ENCODE results near the gene PLEKHA7. TPM values are rescaled to one million over a fixed set of nuclear protein-coding genes. Genes with fewer than 3 reads are reported as not detected.

The PLEKHA7 gene
- total RNA-seq, 2 experiments from 2014 or later, result 0.13 TPM; not detected in 1

DNA sequence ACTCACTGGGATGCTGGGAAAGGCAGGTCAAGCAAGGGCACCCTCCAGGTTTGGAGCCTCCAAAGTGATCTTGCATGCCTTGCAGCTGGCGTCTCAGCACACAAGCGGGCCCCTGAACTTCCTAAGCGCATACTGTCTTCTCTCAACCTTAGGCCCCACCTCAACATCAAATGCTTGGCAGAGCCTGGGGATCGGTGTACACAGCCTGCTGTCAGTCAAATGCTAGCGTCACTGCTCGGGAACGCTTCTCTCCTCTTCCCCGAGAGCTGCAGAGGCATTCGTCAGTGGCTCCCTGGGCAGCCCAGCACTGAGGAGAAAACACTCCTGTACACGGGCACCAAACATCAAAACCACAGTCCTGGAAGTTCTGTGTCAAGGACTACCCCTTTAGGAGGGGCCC is 150.8 kb downstream of the PLEKHA7 start:
- no TSS peak for BruUV-seq (replicated peaks)
- H3K9me2 ChIP-seq (ENCODE audit: insufficient read depth, low read length), result no peaks in the 10 kb centered on the region
- CTCF ChIA-PET (ENCODE audit: unreplicated experiment), result no interaction called here
- no peak overlapping the region for H3K4me2 ChIP-seq (ENCODE audit: low read length)
- H3K4me1 ChIP-seq (ENCODE audit: insufficient read depth, low read length, poor library complexity, severe bottlenecking), result no peaks in the 10 kb centered on the region
- no peaks in the 10 kb centered on the region for H3K9me3 ChIP-seq (ENCODE audit: low read length)
- no peak overlapping the region for H3K4me3 ChIP-seq (ENCODE audit: low read depth, low read length, poor library complexity, severe bottlenecking)
- DNase-seq (ENCODE audit: low spot score), result no peak
- no peaks in the 10 kb centered on the region for H3K36me3 ChIP-seq (ENCODE audit: insufficient read depth, low read length)
- no peaks in the 10 kb centered on the region for H3K79me2 ChIP-seq (ENCODE audit: insufficient read depth, low read depth, low read length)
- POLR2A ChIA-PET, result interaction anchor here (0.5 to 0.6 kb wide), 2 partner anchors 21 to 1855 kb away, joined by 3 read pairs; no protein-coding TSS in a partner anchor
- intact Hi-C loops (cut with micrococcal nuclease; ENCODE audit: unreplicated experiment), result no loop called here
- no peak for TF ChIP-seq EZH2phosphoT487 (IDR thresholded peaks at IDR 0.05; ENCODE audit: borderline replicate concordance, low read depth, low read length)
- TF ChIP-seq, protein P1, sequence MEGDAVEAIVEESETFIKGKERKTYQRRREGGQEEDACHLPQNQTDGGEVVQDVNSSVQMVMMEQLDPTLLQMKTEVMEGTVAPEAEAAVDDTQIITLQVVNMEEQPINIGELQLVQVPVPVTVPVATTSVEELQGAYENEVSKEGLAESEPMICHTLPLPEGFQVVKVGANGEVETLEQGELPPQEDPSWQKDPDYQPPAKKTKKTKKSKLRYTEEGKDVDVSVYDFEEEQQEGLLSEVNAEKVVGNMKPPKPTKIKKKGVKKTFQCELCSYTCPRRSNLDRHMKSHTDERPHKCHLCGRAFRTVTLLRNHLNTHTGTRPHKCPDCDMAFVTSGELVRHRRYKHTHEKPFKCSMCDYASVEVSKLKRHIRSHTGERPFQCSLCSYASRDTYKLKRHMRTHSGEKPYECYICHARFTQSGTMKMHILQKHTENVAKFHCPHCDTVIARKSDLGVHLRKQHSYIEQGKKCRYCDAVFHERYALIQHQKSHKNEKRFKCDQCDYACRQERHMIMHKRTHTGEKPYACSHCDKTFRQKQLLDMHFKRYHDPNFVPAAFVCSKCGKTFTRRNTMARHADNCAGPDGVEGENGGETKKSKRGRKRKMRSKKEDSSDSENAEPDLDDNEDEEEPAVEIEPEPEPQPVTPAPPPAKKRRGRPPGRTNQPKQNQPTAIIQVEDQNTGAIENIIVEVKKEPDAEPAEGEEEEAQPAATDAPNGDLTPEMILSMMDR (conservative IDR thresholded peaks at IDR 0.05; ENCODE audit: low read length), result no peak
- no peak overlapping the region for H2AFZ ChIP-seq (ENCODE audit: low read length)
- H3K27ac ChIP-seq (ENCODE audit: low read depth, low read length, poor library complexity, severe bottlenecking), result no peak overlapping the region
- H4K20me1 ChIP-seq (ENCODE audit: insufficient read depth, low read length), result no peaks in the 10 kb centered on the region

DNA sequence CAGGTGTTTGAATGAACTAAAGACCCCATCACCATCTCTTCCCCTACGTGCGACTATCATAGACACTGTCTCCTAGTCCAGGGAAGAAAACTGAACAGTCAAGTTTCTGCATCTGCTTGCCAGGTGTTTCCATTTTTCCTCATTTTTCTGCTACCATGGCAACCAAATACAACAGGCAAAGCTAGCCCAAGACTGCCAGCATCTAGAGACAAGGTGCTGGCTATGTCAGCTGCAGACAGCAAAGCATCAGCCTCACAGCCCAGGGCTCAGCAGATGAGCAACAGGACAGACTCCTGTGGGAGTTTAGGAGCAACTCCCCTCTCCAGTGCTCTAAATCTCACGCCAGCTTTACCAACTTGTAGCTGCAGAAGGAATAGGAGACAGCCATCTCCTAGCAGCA is 151.5 kb downstream of the PLEKHA7 start:
- intact Hi-C loops (cut with micrococcal nuclease; ENCODE audit: unreplicated experiment), result no loop called here
- TF ChIP-seq, protein P1 (conservative IDR thresholded peaks at IDR 0.05; ENCODE audit: low read length), result no peak
- no peak for TF ChIP-seq EZH2phosphoT487 (IDR thresholded peaks at IDR 0.05; ENCODE audit: borderline replicate concordance, low read depth, low read length)
- Histone ChIP-seq H4K20me1 (ENCODE audit: insufficient read depth, low read length) (no peaks in the 10 kb centered on the region), H2AFZ (ENCODE audit: low read length) (no peak overlapping the region), H3K9me3 (ENCODE audit: low read length) (no peaks in the 10 kb centered on the region), H3K36me3 (ENCODE audit: insufficient read depth, low read length) (no peaks in the 10 kb centered on the region), H3K9me2 (ENCODE audit: insufficient read depth, low read length) (no peaks in the 10 kb centered on the region), H3K27ac (ENCODE audit: low read depth, low read length, poor library complexity, severe bottlenecking) (no peak overlapping the region), H3K79me2 (ENCODE audit: insufficient read depth, low read depth, low read length) (no peaks in the 10 kb centered on the region), H3K4me3 (ENCODE audit: low read depth, low read length, poor library complexity, severe bottlenecking) (no peak overlapping the region), H3K4me1 (ENCODE audit: insufficient read depth, low read length, poor library complexity, severe bottlenecking) (no peaks in the 10 kb centered on the region), H3K4me2 (ENCODE audit: low read length) (no peak overlapping the region)
- DNase-seq (ENCODE audit: low spot score), result no peak
- BruUV-seq (replicated peaks), result no TSS peak
- CTCF ChIA-PET (ENCODE audit: unreplicated experiment), result no interaction called here
- POLR2A ChIA-PET, result no interaction called here

DNA sequence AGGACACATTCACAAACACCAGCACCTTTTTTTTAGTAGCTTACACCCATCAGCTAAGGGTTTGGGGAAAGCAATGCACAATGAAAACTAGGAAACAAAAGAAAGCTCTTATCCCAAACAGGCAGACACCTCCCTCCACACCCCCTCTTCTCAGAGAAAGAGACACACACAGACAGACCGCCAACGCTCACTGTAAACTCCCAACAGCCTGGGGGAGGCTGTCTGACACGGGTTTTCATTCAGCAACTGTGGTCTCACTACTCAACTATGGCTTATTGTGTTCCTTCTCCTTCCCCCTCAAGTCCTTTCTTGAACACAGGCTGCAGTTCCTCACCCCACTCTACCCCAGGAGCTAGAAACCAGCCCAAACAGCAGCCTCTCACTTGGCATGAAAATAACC is 152.4 kb downstream of the PLEKHA7 start:
- Histone ChIP-seq H3K9me2 (ENCODE audit: insufficient read depth, low read length) (no peaks in the 10 kb centered on the region), H3K4me2 (ENCODE audit: low read length) (no peak overlapping the region), H3K9me3 (ENCODE audit: low read length) (no peaks in the 10 kb centered on the region), H4K20me1 (ENCODE audit: insufficient read depth, low read length) (no peaks in the 10 kb centered on the region), H3K4me3 (ENCODE audit: low read depth, low read length, poor library complexity, severe bottlenecking) (no peak overlapping the region), H3K79me2 (ENCODE audit: insufficient read depth, low read depth, low read length) (no peaks in the 10 kb centered on the region), H2AFZ (ENCODE audit: low read length) (no peak overlapping the region), H3K27ac (ENCODE audit: low read depth, low read length, poor library complexity, severe bottlenecking) (no peak overlapping the region), H3K36me3 (ENCODE audit: insufficient read depth, low read length) (no peaks in the 10 kb centered on the region), H3K4me1 (ENCODE audit: insufficient read depth, low read length, poor library complexity, severe bottlenecking) (no peaks in the 10 kb centered on the region)
- intact Hi-C loops (cut with micrococcal nuclease; ENCODE audit: unreplicated experiment), result no loop called here
- no peak for DNase-seq (ENCODE audit: low spot score)
- BruUV-seq (replicated peaks), result no TSS peak
- CTCF ChIA-PET (ENCODE audit: unreplicated experiment), result no interaction called here
- TF ChIP-seq, protein P1 (conservative IDR thresholded peaks at IDR 0.05; ENCODE audit: low read length), result no peak
- TF ChIP-seq EZH2phosphoT487 (IDR thresholded peaks at IDR 0.05; ENCODE audit: borderline replicate concordance, low read depth, low read length), result no peak
- POLR2A ChIA-PET, result no interaction called here
